ENCODE results near the gene UBL4A.

UBL4A gene

DNA sequence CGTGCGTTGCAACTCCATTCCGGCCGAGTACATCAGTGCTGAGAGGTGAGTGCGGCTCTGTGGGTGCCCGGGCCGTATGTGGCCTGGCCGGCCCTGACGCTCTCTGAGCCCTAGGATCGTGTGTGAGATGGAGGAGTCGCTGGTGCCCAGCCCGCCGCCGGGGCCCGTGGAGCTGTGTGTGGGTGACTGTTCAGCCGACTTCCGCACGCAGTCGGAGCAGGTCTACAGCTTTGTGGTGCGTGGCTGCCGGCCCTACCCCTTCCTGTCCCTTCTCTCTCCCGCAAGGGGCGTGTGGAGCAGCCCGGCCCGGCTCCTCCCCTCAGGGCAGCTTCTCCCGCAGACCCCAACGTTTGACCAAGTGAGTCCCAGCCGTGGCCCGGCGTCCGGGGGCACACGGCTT, 20.4 kb downstream of the UBL4A start:
- no peak for DNase-seq
- peaks cover 38% of the 10 kb centered on the region for H3K9me3 Mint-ChIP-seq
- no peaks in the 10 kb centered on the region for H3K27me3 Mint-ChIP-seq (ENCODE audit: low read depth, poor library complexity)
- H3K27ac Mint-ChIP-seq: no peak overlapping the region
- no peak overlapping the region for H3K4me3 Mint-ChIP-seq
- peaks cover 12% of the 10 kb centered on the region for H3K36me3 Mint-ChIP-seq (ENCODE audit: low read depth)
- TF ChIP-seq, protein P1, sequence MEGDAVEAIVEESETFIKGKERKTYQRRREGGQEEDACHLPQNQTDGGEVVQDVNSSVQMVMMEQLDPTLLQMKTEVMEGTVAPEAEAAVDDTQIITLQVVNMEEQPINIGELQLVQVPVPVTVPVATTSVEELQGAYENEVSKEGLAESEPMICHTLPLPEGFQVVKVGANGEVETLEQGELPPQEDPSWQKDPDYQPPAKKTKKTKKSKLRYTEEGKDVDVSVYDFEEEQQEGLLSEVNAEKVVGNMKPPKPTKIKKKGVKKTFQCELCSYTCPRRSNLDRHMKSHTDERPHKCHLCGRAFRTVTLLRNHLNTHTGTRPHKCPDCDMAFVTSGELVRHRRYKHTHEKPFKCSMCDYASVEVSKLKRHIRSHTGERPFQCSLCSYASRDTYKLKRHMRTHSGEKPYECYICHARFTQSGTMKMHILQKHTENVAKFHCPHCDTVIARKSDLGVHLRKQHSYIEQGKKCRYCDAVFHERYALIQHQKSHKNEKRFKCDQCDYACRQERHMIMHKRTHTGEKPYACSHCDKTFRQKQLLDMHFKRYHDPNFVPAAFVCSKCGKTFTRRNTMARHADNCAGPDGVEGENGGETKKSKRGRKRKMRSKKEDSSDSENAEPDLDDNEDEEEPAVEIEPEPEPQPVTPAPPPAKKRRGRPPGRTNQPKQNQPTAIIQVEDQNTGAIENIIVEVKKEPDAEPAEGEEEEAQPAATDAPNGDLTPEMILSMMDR (IDR thresholded peaks at IDR 0.05): no peak
- H3K4me1 Mint-ChIP-seq: no peaks in the 10 kb centered on the region

DNA sequence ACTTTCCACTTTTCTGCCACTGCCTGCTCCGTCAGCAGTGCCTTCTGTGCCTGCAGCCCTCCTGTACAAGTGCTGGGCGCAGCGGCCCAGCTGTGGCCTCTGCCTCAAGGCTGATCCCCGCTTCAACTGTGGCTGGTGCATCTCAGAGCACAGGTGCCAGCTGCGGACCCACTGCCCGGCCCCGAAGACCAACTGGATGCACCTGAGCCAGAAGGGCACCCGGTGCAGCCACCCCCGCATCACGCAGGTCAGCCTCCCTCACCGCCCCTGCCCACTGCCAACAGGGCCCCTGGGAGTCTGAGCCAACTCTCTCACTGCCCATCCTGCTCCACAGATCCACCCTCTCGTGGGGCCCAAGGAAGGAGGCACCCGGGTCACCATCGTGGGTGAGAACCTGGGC, 20.8 kb downstream of the UBL4A start:
- no peaks in the 10 kb centered on the region for H3K27me3 Mint-ChIP-seq (ENCODE audit: low read depth, poor library complexity)
- no peak overlapping the region for H3K27ac Mint-ChIP-seq
- peaks cover 35% of the 10 kb centered on the region for H3K9me3 Mint-ChIP-seq
- TF ChIP-seq, protein P1 (IDR thresholded peaks at IDR 0.05): no peak
- peaks cover 12% of the 10 kb centered on the region for H3K36me3 Mint-ChIP-seq (ENCODE audit: low read depth)
- no peaks in the 10 kb centered on the region for H3K4me1 Mint-ChIP-seq
- no peak for DNase-seq
- no peak overlapping the region for H3K4me3 Mint-ChIP-seq

DNA sequence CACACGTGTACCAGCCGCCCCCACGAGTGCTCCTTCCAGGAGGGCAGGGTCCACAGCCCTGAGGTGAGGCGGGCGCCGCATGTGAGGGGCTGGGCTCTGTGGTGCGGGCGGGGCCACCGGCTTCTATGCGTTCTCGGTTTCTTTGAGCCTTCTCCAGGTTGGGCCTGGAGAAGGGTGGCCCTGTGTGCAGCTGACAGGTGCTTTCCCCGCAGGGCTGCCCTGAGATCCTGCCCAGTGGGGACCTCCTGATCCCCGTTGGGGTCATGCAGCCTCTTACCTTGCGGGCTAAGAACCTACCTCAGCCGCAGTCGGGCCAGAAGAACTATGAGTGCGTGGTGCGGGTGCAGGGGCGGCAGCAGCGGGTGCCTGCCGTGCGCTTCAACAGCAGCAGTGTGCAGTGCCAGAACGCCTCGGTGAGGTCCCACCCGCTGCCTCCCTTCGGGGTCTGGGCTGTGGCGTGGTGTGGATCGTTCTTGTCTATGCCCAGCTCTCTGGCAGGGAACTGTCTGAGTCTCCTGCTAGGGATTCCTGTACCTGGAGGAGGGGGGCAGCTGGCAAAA, 21.5 kb downstream of the UBL4A start:
- Mint-ChIP-seq H3K27ac (no peak overlapping the region), H3K4me3 (no peak overlapping the region), H3K9me3 (peaks cover 29% of the 10 kb centered on the region), H3K27me3 (ENCODE audit: low read depth, poor library complexity) (no peaks in the 10 kb centered on the region), H3K4me1 (peaks cover 5% of the 10 kb centered on the region), H3K36me3 (ENCODE audit: low read depth) (peaks cover 12% of the 10 kb centered on the region)
- TF ChIP-seq, protein P1 (IDR thresholded peaks at IDR 0.05): no peak
- DNase-seq: no peak

DNA sequence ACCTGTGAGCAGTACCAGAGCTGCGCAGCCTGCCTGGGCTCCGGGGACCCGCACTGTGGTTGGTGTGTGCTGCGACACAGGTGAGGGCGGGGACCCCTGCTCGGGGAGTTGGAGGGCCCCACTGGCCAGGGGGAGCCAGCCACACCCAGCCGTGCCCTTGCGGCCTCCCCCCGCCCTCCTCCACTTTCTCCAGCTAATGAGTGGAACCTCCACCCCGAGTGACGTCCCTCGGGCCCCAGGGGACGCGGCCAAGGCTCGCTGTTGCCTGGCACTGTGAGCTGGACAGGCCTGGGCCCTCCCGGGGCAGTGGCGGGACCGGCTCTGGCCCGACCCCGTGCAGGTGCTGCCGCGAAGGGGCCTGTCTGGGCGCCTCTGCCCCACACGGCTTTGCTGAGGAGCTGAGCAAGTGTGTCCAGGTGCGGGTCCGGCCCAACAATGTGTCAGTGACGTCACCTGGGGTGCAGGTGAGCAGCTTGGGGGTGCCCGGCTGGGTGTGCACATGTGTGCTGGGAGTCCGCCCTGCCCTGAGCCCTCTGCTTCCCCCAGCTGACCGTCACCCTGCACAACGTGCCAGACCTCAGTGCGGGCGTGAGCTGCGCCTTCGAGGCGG, 22.7 kb downstream of the UBL4A start:
- Mint-ChIP-seq H3K27ac (no peak overlapping the region), H3K36me3 (ENCODE audit: low read depth) (peaks cover 12% of the 10 kb centered on the region)

DNA sequence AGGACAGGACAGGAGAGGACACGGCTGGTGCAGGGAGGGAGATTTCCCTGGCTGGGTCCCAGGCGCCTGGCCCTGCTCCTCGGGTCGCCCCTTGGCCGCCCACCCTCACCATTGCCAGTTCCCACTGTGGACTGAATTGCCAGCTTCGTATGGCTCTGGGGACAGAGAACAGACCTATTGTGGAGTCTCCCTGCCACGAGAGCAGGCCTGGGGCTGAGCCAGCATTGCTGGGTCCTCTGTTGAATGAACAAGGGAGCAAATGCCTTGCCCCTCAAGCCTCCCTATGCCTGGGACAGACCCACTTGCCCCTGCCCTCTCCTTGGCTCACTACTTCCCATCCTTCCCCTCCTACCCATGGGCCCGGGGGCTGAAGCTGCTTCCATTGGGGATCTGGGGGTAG, 24.0 kb downstream of the UBL4A start:
- DNase-seq: no peak
- H3K4me1 Mint-ChIP-seq: peaks cover 9% of the 10 kb centered on the region
- no peak overlapping the region for H3K4me3 Mint-ChIP-seq
- H3K27me3 Mint-ChIP-seq (ENCODE audit: low read depth, poor library complexity): peaks cover under 1% of the 10 kb centered on the region
- TF ChIP-seq, protein P1 (IDR thresholded peaks at IDR 0.05): no peak
- peaks cover 39% of the 10 kb centered on the region for H3K9me3 Mint-ChIP-seq
- no peak overlapping the region for H3K27ac Mint-ChIP-seq
- peaks cover 14% of the 10 kb centered on the region for H3K36me3 Mint-ChIP-seq (ENCODE audit: low read depth)

More for the DNA sequence above, 22.7 kb downstream of the UBL4A start:
- Mint-ChIP-seq H3K9me3 (peaks cover 35% of the 10 kb centered on the region), H3K27me3 (ENCODE audit: low read depth, poor library complexity) (no peaks in the 10 kb centered on the region), H3K4me1 (peaks cover 7% of the 10 kb centered on the region), H3K4me3 (no peak overlapping the region)
- no peak for DNase-seq
- TF ChIP-seq, protein P1 (IDR thresholded peaks at IDR 0.05): no peak

DNA sequence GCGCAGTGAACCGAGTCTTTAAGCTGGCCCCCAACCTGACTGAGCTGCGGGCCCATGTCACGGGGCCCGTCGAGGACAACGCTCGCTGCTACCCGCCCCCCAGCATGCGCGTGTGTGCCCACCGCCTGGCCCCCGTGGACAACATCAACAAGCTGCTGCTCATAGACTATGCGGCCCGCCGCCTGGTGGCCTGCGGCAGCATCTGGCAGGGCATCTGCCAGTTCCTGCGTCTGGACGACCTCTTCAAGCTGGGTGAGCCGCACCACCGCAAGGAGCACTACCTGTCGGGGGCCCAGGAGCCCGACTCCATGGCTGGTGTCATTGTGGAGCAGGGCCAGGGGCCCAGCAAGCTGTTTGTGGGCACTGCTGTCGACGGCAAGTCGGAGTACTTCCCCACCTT, 26.1 kb downstream of the UBL4A start:
- Mint-ChIP-seq H3K36me3 (ENCODE audit: low read depth) (peaks cover 17% of the 10 kb centered on the region), H3K27ac (no peak overlapping the region)
- TF ChIP-seq, protein P1 (IDR thresholded peaks at IDR 0.05): no peak

More for the DNA sequence above, 26.1 kb downstream of the UBL4A start:
- Mint-ChIP-seq H3K27me3 (ENCODE audit: low read depth, poor library complexity) (peaks cover 3% of the 10 kb centered on the region), H3K9me3 (peaks cover 39% of the 10 kb centered on the region), H3K4me1 (peaks cover 12% of the 10 kb centered on the region), H3K4me3 (peak overlapping the region; percentile 87)
- no peak for DNase-seq
